NCI-H1105 treated with DMSO at 0.1 percent for 48 hours (cell line): ENCODE results near the gene ZFP36L2.

Experiments
- DNase-seq: peaks from one replicate; lab custom pipeline; 2025; lab: John Stamatoyannopoulos, UW

The ZFP36L2 gene

GRCh38 chr2:43223521-43224001, 2.8 kb downstream of the ZFP36L2 start:
- DNase-seq: no peak

DNA sequence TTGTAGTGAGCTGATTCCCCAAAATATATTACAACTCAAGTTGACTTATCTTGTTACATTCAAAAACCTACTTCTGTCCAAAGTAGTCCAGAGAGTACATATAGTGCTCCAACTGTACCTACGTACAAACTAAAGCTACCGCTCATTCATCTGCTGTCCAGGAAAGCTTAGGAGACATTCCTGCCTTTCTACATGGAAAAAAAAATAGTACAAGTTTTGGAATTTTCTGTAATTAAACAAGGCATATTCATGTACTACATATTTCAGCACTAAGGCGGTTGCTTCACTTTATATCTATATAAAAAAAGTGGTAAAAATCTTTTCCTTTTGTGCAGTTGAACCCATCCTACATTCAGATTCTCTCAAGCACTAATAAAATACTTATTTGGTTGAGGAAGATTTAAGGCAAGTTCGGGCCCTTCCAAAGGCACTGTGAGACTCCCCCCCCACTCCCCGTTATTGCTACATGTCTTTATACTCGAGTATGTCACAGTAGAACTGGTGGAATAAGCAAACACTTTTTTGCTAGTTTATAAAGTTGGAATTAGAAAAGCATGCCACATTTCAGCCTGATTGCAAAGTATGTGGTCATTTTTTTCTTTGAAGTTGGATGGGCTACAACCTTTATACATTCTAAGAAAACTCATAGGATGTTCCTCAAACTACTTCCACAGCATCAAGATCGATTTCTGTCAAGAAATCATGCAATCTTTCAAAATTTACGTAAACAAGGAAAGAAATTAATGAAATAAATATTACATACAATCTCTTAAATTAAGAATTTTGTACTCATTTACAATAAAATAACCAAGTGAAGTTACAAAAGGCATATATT, 3.7 kb downstream of the ZFP36L2 start:
- DNase-seq: no peak

- DNase-seq: peak; percentile 27
Measured at GRCh38 chr2:43221763-43222474, 4.5 kb downstream of the ZFP36L2 start.

DNA sequence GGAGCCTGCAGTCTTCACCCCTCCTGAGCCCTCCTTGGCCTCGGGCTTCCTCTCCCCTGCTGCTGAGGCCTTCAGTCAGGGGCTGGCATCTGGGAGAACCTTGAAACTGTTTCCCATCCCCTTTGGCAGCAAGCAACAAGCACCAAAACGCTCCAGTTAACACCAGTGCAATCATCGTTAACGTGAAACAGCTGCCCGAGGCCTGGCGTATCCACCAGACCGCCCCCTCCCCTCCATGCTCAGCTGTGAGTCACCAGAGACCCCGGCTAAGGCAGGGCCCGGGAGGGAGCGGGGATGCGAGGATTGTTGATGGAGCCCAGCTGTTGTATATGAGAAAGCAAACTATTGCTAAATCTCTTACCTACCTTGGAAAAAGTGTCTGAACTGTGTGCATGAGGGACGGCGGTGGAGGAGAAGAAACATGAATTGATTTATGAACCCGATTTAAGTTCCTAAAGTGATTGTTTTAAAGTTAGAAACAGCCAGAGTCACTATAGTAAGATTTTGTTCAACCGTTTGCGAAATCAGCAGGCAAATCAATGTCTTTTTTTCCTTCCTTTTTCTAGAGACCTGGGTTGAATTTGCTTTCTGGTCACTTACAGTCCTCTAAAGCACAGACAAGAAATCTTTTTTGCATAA, 5.2 kb downstream of the ZFP36L2 start:
- no peak for DNase-seq

DNA sequence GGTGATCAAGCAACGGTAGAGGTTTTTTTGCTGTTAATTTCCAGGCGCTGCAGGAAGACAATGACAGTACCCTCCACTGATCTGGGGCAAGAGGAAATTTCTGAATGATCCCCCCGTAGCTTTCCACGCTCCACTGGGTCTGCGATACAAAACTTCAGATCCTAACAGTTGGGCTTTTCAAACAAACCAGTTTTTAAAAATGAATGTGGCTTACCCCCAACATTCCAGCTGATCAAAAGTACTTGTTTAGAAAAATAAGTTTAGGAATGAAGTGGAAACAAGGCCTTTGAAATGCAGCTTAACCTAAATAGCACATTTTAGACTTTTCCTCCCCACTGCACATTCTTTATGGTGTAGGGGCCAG, 5.7 kb downstream of the ZFP36L2 start:
- no peak for DNase-seq

- no peak for DNase-seq
Measured at GRCh38 chr2:43220229-43220751, 6.1 kb downstream of the ZFP36L2 start.

- DNase-seq: peak; percentile 67
Measured at GRCh38 chr2:43219383-43220228, 6.8 kb downstream of the ZFP36L2 start.

- no peak for DNase-seq
Measured at GRCh38 chr2:43218702-43219382, 7.6 kb downstream of the ZFP36L2 start.

GRCh38 chr2:43218155-43218701, 8.2 kb downstream of the ZFP36L2 start:
- no peak for DNase-seq

- DNase-seq: no peak
Measured at GRCh38 chr2:43217228-43218154, 8.9 kb downstream of the ZFP36L2 start.

- DNase-seq: no peak
Measured at GRCh38 chr2:43216629-43217028, 9.8 kb downstream of the ZFP36L2 start.

DNA sequence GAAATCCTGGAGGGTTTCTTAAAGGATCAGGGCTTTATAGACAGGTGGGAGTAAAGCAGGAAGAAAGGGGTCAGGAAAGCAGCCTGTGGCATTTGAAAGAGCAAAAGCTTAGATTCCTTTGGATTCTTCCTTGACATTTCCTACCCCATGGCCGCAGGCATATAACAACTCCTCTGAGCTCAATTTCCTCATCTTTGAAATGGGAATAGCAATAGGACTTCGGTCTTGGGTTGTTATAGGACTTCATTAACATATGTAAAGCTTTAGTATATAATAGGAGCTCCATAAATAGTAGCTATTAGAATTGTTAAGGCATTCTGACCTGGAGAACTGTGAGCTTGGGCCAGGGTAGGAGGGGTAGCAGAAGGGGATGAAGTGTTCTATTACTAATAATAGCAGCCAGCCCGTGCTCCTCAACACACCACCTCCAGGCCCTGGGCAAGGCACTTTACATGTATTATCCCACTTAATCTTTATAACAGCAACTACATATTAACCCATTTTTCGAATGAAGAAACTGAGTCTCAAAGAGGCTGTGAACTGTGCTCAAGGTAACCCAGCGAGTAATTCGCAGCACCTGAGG, 10.6 kb downstream of the ZFP36L2 start:
- DNase-seq: no peak

GRCh38 chr2:43214253-43214652, 12.2 kb downstream of the ZFP36L2 start:
- DNase-seq: no peak

DNA sequence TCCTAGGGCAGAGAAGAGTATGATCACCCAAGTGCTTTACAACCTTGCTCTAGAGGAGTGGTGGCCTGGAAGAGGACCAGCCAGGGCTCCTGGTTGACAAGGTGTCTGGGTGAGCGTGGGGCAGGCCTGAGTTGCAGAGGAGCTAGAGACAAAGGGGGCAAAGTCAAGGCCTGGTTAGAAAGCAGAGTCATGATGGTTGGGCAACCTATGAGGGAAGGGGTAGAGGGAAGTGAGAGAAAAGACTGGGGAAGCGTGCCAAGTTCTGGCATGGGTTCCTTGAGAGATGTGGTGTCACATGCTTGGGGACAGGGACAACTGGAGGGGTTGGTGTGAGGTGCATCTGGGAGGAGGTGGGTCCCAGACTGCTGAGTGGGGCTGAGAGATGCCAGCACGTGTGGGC, 13.5 kb downstream of the ZFP36L2 start:
- no peak for DNase-seq

DNA sequence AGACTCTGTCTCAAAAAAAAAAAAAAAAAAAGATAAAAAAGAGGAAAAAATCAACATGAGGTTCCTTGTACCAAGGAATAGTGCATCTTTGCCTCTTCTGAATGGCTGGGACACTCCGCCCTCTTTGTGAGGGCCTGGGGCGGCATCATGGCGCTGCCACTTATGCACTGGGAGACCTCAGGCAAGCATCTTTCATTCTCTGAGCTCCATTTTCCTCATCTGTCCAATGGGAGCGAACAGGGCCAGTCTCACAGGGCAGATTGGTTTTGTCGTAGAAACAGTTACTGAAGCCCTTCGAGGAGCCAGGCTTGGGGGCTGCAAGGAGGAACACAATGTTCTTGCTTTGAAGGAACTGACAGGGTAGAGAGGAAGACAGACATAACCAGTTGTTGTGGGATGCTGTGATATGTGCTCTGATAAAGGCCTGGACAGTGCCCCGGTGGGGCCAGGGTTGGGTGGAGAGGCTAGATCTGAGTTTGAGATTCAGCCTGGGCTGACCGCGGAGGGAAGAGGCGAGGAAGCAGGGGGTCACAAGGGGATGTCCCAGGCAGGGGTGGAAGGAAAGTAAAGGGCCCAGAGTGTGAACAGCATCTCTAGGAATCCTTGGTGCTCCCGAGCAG, 14.1 kb downstream of the ZFP36L2 start:
- no peak for DNase-seq

- DNase-seq: no peak
Measured at GRCh38 chr2:43210467-43211303, 15.7 kb downstream of the ZFP36L2 start.

- DNase-seq: no peak
Measured at GRCh38 chr2:43210125-43210466, 16.3 kb downstream of the ZFP36L2 start.

DNA sequence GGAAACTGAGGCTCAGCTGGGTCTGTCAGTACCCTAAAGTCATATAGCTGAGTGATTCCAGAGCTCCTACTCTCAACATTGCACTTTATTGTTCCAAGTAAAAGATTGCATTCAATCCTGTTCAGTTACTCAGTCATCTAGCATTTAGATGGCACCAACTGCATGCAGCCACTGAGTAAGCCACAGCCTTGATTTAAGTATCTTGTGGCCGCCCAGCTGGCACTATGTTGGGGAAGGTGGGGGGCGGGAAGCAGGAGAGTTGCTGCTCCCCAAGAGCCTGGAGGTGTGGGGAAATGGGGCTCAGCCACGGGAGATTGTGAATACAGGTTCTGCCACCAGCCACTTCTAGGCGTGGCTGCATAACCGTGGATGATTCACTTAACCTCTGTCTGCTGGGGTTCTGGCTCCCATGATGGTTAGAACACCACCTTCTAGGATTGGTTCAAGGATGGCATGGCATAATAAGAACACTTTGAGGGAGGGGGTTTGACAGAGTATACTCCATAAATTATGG, 17.1 kb downstream of the ZFP36L2 start:
- no peak for DNase-seq
